GM18517 (cell line): ENCODE data around the gene DNAH11.

Experiments used
- ATAC-seq: cut with Tn5 transposase; IDR thresholded peaks from one replicate; pipeline ENCODE4 v1.9.1; 2021; ENCODE audit warnings: mild to moderate bottlenecking, moderate library complexity; ENCODE audit not compliant: unreplicated experiment

The DNAH11 gene

GRCh38 chr7:21550076-21550475 lies 7.2 kb downstream of the DNAH11 start:
- ATAC-seq = no peak

GRCh38 chr7:21550821-21551531 lies 8.1 kb downstream of the DNAH11 start:
- ATAC-seq = no peak

GRCh38 chr7:21562385-21562784 lies 19.5 kb downstream of the DNAH11 start:
- no peak for ATAC-seq

- no peak for ATAC-seq
Observed at GRCh38 chr7:21565614-21566013, 22.8 kb downstream of the DNAH11 start.

GRCh38 chr7:21566094-21566493 lies 23.3 kb downstream of the DNAH11 start:
- ATAC-seq = no peak

GRCh38 chr7:21568762-21569161 lies 25.9 kb downstream of the DNAH11 start:
- no peak for ATAC-seq

GRCh38 chr7:21572331-21573313 lies 29.8 kb downstream of the DNAH11 start:
- ATAC-seq = no peak

GRCh38 chr7:21579341-21580072 lies 36.7 kb downstream of the DNAH11 start:
- ATAC-seq = no peak

GRCh38 chr7:21580073-21580521 lies 37.3 kb downstream of the DNAH11 start:
- no peak for ATAC-seq

GRCh38 chr7:21585070-21585724 lies 42.4 kb downstream of the DNAH11 start:
- no peak for ATAC-seq

- ATAC-seq = no peak
Observed at GRCh38 chr7:21587139-21587784, 44.4 kb downstream of the DNAH11 start.

GRCh38 chr7:21596801-21597200 lies 54.0 kb downstream of the DNAH11 start:
- ATAC-seq = no peak

- no peak for ATAC-seq
Observed at GRCh38 chr7:21603462-21603861, 60.6 kb downstream of the DNAH11 start.

- no peak for ATAC-seq
Observed at GRCh38 chr7:21603972-21604749, 61.3 kb downstream of the DNAH11 start.

- ATAC-seq = no peak
Observed at GRCh38 chr7:21605008-21605585, 62.3 kb downstream of the DNAH11 start.

GRCh38 chr7:21608465-21608864 lies 65.6 kb downstream of the DNAH11 start:
- no peak for ATAC-seq

GRCh38 chr7:21611129-21611528 lies 68.3 kb downstream of the DNAH11 start:
- ATAC-seq = no peak

- ATAC-seq = no peak
Observed at GRCh38 chr7:21616091-21616490, 73.3 kb downstream of the DNAH11 start.

GRCh38 chr7:21616796-21617436 lies 74.1 kb downstream of the DNAH11 start:
- no peak for ATAC-seq
